Endothelial cell of umbilical vein (primary cell): ENCODE data around the gene PRRT1B. TPM values are rescaled to one million over a fixed set of nuclear protein-coding genes. Genes with fewer than 3 reads are reported as not detected.

ENCODE experiments used
- BruUV-seq: library from RNA; stranded (reverse); fragments of 400-500 nt; replicated peaks from 2 replicates; lab custom pipeline; 2021; lab: Mats Ljungman, UMichigan
- CTCF ChIA-PET: fragments of 300-600, 350-600 bp; sonication (Branson Sonifier 250); formaldehyde crosslinking; loops from one replicate; lab custom pipeline; 2021; ENCODE audit warnings: antibody characterized with exemption, inconsistent platforms; lab: Charles Lee
- POLR2A ChIA-PET: fragments of 300-600, 350-600 bp; sonication (Branson Sonifier 250); formaldehyde crosslinking; loops from one replicate; lab custom pipeline; 2021; ENCODE audit warnings: antibody characterized with exemption, inconsistent platforms; lab: Charles Lee
- DNase-seq: peaks from one replicate; pipeline ENCODE4 v3.0.0-alpha.2; 2011; ENCODE audit warnings: low read depth, low spot score
- FAIRE-seq: peaks from 2 replicates; lab custom pipeline; 2011; peaks lifted over from hg19 to GRCh38; lab: Jason Lieb, UNC
- H2AFZ ChIP-seq: 2 replicates; pipeline ENCODE4 v1.6.0; 2012; ENCODE audit warnings: low read depth, low read length, control low read depth, inconsistent platforms
- H3K27ac ChIP-seq: 2 replicates; pipeline ENCODE4 v1.5.1; 2011; ENCODE audit warnings: low read depth, mild to moderate bottlenecking, control low read depth, low read length, moderate library complexity; ENCODE audit not compliant: insufficient read depth
- H3K27me3 ChIP-seq, 2 experiments: 2 replicates each; pipeline versions ENCODE4 v1.6.0 to v1.6.1; 2011; ENCODE audit warnings: low read length in 2 of 2, mixed read lengths in 1 of 2; ENCODE audit not compliant: control insufficient read depth in 2 of 2, insufficient read depth in 2 of 2
- H3K36me3 ChIP-seq, 2 experiments: 2 replicates in 1 of 2; 3 replicates in 1 of 2; pipeline ENCODE4 v1.5.1; 2011; ENCODE audit warnings: low read length in 2 of 2, mild to moderate bottlenecking in 1 of 2, moderate library complexity in 1 of 2; ENCODE audit not compliant: control insufficient read depth in 2 of 2, insufficient read depth in 2 of 2; ENCODE audit errors: extremely low read depth in 1 of 2
- H3K4me1 ChIP-seq: 3 replicates; pipeline ENCODE4 v1.5.1; 2011; ENCODE audit warnings: mild to moderate bottlenecking, low read length; ENCODE audit not compliant: control insufficient read depth, insufficient read depth; ENCODE audit errors: extremely low read depth
- H3K4me2 ChIP-seq: 2 replicates; pipeline ENCODE4 v1.6.1; 2011; ENCODE audit warnings: low read length, control low read depth, mixed read lengths; ENCODE audit not compliant: insufficient read depth
- H3K4me3 ChIP-seq, 3 experiments: fragments of 200-600 bp in 1 of 3; sonication (generic), shearing (Covaris generic) in 1 of 3; replicated peaks in 1 of 3; 2 replicates each; pipeline ENCODE4 v1.5.1; 2011 to 2016; ENCODE audit warnings: control low read depth in 3 of 3, low read length in 3 of 3, mild to moderate bottlenecking in 2 of 3, inconsistent platforms in 1 of 3, low read depth in 1 of 3, moderate library complexity in 1 of 3; ENCODE audit not compliant: insufficient read depth in 1 of 3
- H3K79me2 ChIP-seq: 2 replicates; pipeline ENCODE4 v1.6.0; 2012; ENCODE audit warnings: low read length, inconsistent platforms; ENCODE audit not compliant: control insufficient read depth, insufficient read depth
- H3K9ac ChIP-seq: replicated peaks from 2 replicates; pipeline ENCODE3; 2011; ENCODE audit warnings: low read length, control low read depth; ENCODE audit not compliant: insufficient read depth; ENCODE audit errors: extremely low read depth
- H3K9me1 ChIP-seq: replicated peaks from 3 replicates; pipeline ENCODE4 v1.6.0; 2011; ENCODE audit warnings: mild to moderate bottlenecking, low read length; ENCODE audit not compliant: control insufficient read depth, insufficient read depth; ENCODE audit errors: extremely low read depth
- H3K9me3 ChIP-seq: replicated peaks from 2 replicates; pipeline ENCODE4 v1.5.1; 2012; ENCODE audit warnings: low read length, inconsistent platforms; ENCODE audit not compliant: control insufficient read depth, insufficient read depth
- H4K20me1 ChIP-seq: replicated peaks from 2 replicates; pipeline ENCODE3; 2011; ENCODE audit warnings: mild to moderate bottlenecking, low read length; ENCODE audit not compliant: control insufficient read depth, insufficient read depth; ENCODE audit errors: extremely low read depth
- EZH2 ChIP-seq: IDR thresholded peaks from 2 replicates; pipeline ENCODE4 v1.6.1; 2012; ENCODE audit warnings: borderline replicate concordance, low read depth, mild to moderate bottlenecking, moderate library complexity, low read length, inconsistent platforms; ENCODE audit not compliant: severe bottlenecking
- FOS ChIP-seq: IDR thresholded peaks from 2 replicates; pipeline ENCODE4 v1.6.1; 2011; ENCODE audit warnings: mild to moderate bottlenecking, low read length, moderate library complexity, borderline replicate concordance; ENCODE audit not compliant: insufficient read depth
- GATA2 ChIP-seq: IDR thresholded peaks from 2 replicates; pipeline ENCODE4 v1.7.0; 2011; ENCODE audit warnings: low read depth, mild to moderate bottlenecking, moderate library complexity, mixed read lengths, low read length; ENCODE audit not compliant: insufficient read length, insufficient read depth
- JUN ChIP-seq: IDR thresholded peaks from 2 replicates; pipeline ENCODE4 v1.6.1; 2011; ENCODE audit warnings: borderline replicate concordance, low read depth; ENCODE audit not compliant: insufficient read length, insufficient read depth
- MYC ChIP-seq: IDR thresholded peaks from one replicate; pipeline ENCODE4 v1.6.1; 2011; ENCODE audit warnings: mild to moderate bottlenecking, low read depth, low read length
- POLR2A ChIP-seq: IDR thresholded peaks from 2 replicates; pipeline ENCODE4 v1.6.1; 2012; ENCODE audit warnings: low read depth, mild to moderate bottlenecking, control low read depth, low read length
- POLR2AphosphoS5 ChIP-seq: IDR thresholded peaks from 2 replicates; pipeline ENCODE4 v1.6.1; 2012; ENCODE audit warnings: low read depth, mild to moderate bottlenecking, control low read depth, low read length, moderate library complexity; ENCODE audit not compliant: insufficient read depth
- dilution Hi-C: fragments of 300-500 bp; cut with MboI; formaldehyde crosslinking; loops from one replicate; pipeline ENCODE4 v1.15.0; 2019; ENCODE audit warnings: low sequenced_read_pairs; ENCODE audit not compliant: extremely low pct_ligation_motif_present
- intact Hi-C: fragments of 100-400 bp; cut with micrococcal nuclease; formaldehyde crosslinking; loops from one replicate; pipeline ENCODE4 v1.10.0; 2022
- polyA plus RNA-seq, 4 experiments: library from polyadenylated mRNA; depleted of rRNA in 3 of 4; stranded (reverse) in 3 of 4; unstranded in 1 of 4; fragments of >200 nt; gene quantifications; 2 replicates each; pipeline versions ENCODE4 v1.2.1 to v1.2.3, GENCODE V29; 2011 to 2012; ENCODE audit warnings: missing spikeins in 1 of 4
- total RNA-seq: library from RNA; stranded (reverse); gene quantifications from 2 replicates; pipeline ENCODE4 v1.2.3, GENCODE V29; 2021
- TF ChIP-seq, protein P1 (sequence below), 2 donors: IDR thresholded peaks; 1 replicate in 1 of 2; 2 replicates in 1 of 2; pipeline ENCODE4 v1.5.1; 2011; ENCODE audit warnings: low read length in 2 of 2, mild to moderate bottlenecking in 2 of 2, moderate library complexity in 2 of 2, control low read depth in 1 of 2, inconsistent platforms in 1 of 2, low read depth in 1 of 2; ENCODE audit not compliant: insufficient read depth in 1 of 2; ENCODE audit errors: extremely low read depth in 1 of 2
- TF ChIP-seq, protein P2 (sequence below): IDR thresholded peaks from 2 replicates; pipeline ENCODE4 v1.6.1; 2011; ENCODE audit not compliant: insufficient read depth, insufficient read length

The PRRT1B gene
- total and polyA plus RNA-seq, 2 donors (not counting 3 experiments of a cell fraction or from before 2014, with no cell fraction given) = not detected

DNA sequence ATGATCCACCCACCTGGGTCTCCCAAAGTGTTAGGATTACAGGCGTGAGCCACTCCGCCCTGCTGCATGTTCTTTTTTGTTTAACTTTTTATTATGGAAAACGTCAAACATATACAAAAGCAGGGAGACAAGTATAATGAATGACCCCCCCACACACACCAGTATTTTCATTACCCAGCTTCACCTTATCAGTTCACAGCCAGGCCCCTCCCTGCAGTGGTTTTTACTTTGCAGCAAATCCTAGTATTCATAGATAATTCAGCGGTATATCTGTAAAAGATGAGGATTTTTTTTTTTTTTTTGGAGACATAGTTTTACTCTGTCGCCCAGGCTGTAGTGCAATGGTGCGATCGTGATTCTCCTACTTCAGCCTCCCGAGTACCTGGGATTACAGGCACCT is 40.3 kb upstream of the PRRT1B start:
- TF ChIP-seq, protein P1, sequence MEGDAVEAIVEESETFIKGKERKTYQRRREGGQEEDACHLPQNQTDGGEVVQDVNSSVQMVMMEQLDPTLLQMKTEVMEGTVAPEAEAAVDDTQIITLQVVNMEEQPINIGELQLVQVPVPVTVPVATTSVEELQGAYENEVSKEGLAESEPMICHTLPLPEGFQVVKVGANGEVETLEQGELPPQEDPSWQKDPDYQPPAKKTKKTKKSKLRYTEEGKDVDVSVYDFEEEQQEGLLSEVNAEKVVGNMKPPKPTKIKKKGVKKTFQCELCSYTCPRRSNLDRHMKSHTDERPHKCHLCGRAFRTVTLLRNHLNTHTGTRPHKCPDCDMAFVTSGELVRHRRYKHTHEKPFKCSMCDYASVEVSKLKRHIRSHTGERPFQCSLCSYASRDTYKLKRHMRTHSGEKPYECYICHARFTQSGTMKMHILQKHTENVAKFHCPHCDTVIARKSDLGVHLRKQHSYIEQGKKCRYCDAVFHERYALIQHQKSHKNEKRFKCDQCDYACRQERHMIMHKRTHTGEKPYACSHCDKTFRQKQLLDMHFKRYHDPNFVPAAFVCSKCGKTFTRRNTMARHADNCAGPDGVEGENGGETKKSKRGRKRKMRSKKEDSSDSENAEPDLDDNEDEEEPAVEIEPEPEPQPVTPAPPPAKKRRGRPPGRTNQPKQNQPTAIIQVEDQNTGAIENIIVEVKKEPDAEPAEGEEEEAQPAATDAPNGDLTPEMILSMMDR (IDR thresholded peaks at IDR 0.05; ENCODE audit: extremely low read depth in 1 of 2, insufficient read depth in 1 of 2, low read depth in 1 of 2, low read length in 2 of 2) = no peak
- TF ChIP-seq GATA2 (no peak), EZH2 (no peak), MYC (no peak), POLR2A (no peak), POLR2AphosphoS5 (no peak), JUN (no peak), FOS (no peak)
- TF ChIP-seq, protein P2, sequence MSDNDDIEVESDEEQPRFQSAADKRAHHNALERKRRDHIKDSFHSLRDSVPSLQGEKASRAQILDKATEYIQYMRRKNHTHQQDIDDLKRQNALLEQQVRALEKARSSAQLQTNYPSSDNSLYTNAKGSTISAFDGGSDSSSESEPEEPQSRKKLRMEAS = no peak
- no peak for FAIRE-seq
- peaks cover 10% of the 10 kb centered on the region for H3K4me1 ChIP-seq
- H4K20me1 ChIP-seq = no peaks in the 10 kb centered on the region
- H3K4me2 ChIP-seq = no peak overlapping the region
- ChIA-PET CTCF (no interaction called here), POLR2A (no interaction called here)
- H3K27me3 ChIP-seq = no peaks in the 10 kb centered on the region
- intact Hi-C loops = no loop called here
- H3K4me3 ChIP-seq = no peak overlapping the region
- no peaks in the 10 kb centered on the region for H3K9me3 ChIP-seq
- DNase-seq = no peak
- no TSS peak for BruUV-seq
- H3K36me3 ChIP-seq = peaks cover 4 to 16% of the 10 kb centered on the region in 2 experiments
- H3K27ac ChIP-seq = no peak overlapping the region
- H2AFZ ChIP-seq = no peak overlapping the region
- no peak overlapping the region for H3K9ac ChIP-seq
- H3K79me2 ChIP-seq = peaks cover 1% of the 10 kb centered on the region
- dilution Hi-C loops = no loop called here
- H3K9me1 ChIP-seq = no peaks in the 10 kb centered on the region
